Activated CD4-positive, CD25-positive, alpha-beta regulatory T cell treated with anti-CD3 and anti-CD28 coated beads, Interleukin-2, amount 50 U/mL, for 16 hours (primary cell): ENCODE data around the gene DGKB.

Experiments used
- DNase-seq: peaks from one replicate; pipeline ENCODE4 v3.0.0-alpha.2; 2020; ENCODE audit warnings: low read depth, low spot score

The DGKB gene

DNA sequence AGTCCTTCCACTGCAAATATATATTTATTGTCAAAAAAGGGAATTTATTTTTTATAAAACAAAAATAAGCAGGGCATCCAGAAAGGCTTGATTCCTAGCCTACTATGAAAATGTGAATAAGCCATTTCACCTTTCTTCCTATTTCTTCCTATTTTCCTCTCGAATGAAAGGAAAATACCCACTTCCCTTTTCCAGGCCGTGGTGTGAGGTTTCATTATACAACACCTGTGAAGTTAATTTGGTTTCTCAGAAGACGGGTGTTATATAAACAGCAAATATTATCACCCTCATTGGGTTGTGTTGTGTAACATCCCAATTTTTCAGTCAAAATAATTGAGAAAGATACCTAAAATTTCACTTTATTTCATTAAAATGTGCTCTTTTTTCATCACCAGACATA lies 214.3 kb downstream of the DGKB start:
- DNase-seq = no peak

DNA sequence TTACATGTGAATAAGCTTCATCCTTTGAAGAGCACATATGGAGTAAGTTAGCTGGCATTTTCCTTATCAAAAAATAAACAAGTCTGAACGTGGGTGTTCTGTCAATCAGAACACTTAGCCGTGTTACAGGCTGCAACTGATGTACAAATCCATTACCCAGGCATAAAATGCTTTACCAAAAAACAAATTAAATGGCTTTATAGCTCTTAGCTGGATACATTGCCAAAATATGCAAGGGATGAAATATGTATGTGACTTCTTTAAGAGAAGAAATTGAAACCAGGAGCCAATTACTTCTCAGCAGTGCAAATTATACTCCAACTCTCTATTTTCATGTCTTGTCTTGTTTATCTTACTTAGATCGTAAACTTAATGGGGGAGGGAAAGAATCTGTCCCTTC lies 214.8 kb downstream of the DGKB start:
- DNase-seq = no peak

DNA sequence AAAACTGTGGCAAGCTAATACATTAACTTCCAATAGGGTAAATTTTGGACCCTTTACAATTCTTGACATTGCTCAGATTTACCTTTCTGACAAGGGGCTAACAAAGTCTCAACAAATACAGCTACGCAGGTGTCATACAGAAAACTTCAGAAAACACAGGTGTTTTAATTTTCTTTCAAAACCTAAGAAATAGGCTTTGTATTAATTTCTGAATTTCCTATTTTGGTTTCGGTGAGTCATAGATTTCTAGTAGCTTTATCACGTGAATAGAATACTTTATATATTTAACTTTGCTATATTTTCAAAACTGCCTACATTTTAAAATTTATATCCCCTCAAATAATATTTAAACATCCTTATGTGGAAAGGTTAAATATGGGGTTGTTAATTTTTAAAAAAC lies 215.3 kb downstream of the DGKB start:
- DNase-seq = no peak

DNA sequence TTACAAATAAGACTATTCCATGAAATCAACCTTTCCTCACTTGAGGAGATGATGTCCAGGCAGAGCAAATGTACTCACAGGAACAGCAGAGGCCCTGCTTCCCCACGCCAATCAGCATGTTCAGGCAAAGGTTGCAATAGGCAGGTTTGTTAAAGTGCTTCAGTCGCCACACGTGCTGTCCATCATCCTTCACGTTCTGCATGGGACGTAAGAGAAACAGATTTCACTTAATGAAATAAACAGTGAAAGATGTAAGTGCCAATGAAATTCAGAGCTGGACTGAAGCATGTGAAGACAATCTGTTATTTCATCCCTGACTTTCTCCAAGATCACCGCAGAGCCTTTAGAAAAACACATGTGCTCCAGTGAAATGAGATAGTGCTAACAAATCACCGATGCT lies 217.4 kb downstream of the DGKB start:
- DNase-seq = no peak

DNA sequence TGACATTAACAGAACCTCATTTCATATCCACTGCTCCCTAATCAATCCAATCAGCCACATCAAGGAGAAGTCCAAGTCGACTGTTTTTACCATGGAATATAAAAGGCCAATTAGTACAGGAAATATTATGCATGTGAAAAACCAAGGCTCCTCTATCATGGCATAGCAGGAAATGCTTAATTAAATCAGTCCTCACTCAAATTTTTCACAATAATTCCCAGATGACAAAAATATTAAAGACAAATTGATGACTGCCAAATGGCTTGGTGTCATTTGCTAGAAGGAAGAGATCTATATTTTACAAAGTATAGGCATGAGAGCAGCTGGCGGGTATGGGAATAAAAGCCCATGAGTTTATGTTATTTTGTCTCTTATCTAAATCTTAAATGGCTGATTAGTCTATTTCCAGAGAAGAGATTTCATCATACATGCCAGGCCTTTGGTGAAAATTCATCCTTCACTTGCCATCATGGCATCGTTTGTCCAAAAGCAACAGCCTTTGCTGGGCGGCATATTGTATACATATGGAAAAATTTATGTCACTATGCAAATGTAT lies 219.6 kb downstream of the DGKB start:
- no peak for DNase-seq

DNA sequence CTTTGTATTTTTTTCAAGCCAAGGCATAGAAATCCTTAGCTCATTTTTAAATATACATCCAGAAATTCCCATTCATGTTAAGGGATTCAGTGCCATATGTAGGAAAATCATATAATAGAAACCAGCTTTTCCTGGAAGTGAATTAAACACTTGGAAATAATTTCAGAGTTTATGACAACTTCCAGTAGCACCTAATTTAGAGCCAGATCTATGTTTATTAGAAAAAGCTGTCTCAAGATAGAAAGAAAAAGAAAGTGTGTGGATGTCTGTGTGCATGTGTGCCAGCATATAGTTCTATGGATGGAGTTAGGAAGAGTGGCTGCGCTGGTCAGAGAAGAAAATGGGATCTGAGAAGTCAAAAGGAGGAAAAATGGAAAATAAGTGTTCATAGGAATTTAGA lies 225.7 kb downstream of the DGKB start:
- no peak for DNase-seq

DNA sequence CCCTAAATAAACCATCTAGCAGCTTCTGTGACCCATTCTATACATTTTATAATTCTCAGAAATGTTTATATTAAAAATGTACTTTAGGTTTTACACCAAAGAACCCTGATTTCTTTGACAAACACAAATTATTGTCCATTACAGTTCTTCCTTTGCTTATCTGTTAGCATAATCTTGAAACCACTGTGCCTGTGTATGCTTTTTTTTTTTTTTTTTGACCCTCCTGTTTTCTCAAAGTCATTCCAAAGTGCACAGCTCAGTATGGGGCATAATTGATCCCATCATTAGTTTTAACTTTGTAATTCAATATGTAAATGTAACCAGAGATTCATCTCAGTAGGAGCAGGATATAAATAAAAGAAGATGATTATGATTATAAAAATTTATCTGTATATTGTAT lies 229.3 kb downstream of the DGKB start:
- no peak for DNase-seq

DNA sequence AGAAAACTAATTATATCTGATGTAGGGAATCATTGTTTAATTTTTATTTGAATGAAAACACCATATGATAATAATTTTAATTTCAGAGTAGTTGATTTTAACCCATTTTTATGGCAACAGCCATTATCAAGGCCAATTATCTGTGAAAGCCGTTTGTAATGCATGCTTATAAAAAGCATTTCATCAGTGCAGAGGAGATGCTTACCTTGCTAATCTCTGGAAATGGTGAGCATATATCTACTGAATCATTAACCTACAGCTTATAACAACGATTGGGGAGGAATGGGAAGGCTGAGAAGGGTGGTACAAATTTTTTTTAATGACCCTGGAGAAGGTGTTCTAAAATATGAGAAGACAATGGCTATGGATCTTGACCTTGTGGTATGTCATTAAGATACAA lies 235.6 kb downstream of the DGKB start:
- DNase-seq = no peak

DNA sequence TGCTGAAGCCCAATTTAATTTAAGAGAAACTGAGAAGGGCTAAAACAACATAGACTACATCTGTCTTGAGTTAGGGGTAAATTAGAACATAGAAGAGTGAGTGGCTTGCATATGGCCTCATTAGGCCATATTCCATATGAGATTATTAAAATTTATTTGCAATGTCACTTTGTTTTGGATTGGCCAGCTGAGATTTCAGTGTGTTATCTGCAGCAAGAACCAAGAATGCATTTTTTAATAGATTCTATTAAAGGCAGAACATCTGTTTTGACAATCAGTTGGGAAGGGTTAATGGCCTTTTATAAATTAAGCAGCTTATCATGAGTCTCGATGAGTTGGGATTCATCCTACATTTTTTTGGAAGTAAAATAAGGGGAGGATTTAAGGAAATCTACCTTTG lies 236.2 kb downstream of the DGKB start:
- DNase-seq = no peak

DNA sequence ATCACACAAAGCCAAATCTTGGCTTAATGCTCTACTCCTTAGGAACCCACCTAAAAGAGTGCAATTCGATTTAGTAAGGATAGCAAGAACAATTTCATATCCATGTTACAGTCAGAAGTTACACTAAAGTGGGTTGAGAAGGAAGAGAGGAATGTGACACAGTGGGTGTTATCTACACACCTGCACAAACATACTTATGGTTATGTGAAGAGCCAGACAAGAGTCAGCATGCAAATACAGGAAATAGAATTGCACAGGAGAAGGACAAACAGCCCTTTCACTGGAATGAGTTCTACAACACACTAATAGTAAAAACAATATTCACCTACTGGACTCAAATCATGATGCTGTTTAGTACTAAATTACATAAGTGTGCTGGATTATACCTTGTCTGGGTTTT lies 262.8 kb downstream of the DGKB start:
- DNase-seq = no peak

DNA sequence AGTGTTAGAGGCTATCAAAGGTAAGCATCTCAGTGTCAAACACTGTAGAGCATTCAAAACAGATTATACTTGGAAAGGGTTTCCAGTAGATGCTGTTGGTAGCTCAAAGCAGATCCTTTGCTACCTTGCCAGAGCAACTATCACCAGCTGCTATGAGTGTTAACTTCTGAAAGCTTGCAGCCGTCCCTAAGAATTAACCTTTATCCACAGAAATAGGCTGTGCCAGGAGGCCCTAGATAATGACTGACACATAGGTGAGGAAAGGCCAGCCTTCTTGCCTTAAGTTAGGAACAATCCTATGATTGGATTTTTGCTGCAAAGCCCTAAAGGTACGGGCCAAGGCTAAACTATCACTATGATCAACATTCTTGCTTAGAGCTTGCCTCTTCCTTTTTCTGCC lies 263.2 kb downstream of the DGKB start:
- DNase-seq = no peak

DNA sequence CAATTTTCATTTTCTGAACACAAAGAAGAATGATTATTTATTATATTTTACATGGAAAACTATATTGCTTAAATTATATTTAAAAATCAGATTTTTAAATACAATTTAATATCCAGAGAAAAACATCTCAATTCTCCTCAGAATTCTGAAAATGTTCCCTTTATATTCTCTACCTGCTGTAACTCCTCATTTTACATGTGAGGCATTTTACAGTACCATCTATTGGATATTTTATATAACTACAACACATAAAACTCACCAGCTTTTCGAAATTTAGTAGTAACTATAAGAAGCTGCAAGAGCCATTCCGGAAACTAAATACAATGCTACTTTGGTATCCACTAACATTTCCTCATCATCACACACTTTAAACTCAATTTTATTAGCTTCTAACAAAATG lies 264.6 kb downstream of the DGKB start:
- DNase-seq = no peak

DNA sequence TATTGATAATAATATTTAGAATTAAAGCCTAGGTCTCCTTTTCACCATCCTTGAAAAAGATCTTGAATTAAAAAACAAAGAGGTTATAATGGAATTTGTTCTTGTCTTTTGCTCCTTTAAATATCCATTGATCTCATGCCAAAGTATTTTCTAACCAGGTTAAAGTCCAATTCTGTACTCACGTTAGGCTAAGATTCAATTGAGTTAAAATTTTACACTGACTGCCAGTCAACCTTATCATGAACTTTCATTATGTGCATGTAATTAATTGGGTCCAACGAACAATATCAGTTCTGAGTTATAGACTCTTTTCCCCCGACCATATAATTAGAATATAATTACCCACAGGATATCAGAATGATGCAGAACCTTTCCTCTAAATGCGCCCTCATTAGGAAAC lies 266.6 kb downstream of the DGKB start:
- DNase-seq = no peak

DNA sequence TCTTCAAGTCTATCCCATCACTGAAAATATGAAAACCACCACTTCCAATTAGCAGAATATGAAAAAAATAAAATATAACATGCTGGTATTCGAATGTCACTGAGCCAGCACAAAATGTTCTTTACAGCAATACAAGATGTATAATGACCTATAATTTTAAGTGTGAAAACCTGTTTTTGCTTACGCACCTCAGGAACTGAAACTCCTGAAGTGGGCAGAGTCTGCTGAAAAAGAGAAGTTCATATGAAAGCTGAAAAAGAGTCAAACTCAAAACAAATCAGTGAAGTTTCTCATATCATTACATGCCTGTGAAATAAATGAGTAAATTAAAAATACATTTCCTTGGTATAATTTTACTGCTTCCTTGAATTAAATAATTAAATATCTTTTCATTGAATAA lies 272.5 kb downstream of the DGKB start:
- no peak for DNase-seq

DNA sequence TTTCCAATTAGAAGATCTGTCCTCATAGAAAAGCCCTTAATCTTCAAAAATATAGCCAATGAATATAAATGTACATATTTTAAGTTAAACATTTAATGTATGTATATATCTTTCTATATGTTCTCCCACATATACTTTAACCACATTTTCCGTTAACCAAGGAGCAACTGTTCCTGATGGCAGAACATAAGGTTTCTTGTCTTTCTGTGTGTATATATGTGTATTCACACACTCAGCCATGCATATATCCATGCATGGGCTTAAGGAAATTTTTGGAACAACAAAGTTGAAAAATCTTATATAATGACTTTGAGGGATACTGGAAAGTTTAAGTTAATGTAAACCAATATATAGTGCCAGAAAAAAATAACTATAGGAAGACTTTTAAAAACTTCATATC lies 274.0 kb downstream of the DGKB start:
- no peak for DNase-seq

DNA sequence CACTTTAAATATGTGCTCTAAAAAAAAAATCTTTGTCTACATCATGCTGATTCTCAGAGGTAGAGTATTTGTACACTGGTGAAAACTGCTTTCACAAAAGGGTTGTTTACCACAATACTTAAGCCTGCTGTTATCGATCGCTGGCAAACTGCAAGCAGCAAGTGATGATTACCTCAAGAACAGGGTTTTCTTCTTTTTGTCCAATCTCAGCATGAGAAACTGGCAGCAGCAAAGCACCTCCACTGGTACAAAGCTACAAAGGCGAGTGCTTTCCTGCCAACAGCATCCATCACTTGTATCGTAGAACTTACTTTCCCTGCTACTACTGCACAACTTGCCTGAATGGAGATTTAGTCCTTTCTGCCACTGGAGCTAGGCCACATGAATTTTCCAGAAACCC lies 276.5 kb downstream of the DGKB start:
- no peak for DNase-seq

DNA sequence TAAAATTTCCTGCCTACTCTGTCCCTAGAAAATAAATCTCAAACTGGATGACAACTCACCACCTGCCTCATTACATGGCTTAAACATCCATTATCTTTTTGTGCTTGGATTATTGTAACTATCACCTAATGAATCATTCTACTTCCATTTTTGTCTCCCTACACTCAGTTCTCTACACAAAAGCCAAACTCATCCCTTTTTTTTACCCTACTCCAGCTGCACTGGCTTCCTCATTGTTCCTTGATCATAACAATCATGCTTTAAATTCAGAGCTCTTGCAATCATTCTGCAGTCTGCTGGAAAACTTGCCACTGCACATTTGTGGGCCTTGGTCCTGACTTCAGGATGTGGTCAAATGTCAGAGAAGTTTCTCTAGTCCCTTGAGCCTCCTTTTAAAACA lies 280.0 kb downstream of the DGKB start:
- DNase-seq = no peak

DNA sequence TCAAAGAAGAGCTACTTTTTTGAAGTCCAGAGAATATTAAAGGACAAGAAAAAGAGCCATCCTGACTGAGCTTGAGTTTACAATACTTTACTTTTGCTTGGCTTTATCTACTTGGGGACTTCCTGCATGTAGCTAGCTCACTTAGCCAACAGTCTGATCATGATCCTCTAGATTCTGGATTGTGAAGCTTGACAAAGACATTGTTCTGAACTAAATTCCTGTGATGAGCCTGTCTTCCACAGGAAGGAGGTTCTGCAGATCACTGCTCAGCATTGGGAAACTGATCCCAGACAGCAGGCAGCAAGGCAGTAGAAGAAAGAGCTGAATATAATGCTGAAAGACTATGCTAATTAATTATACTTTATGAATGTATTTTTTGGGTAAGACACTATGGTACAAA lies 296.4 kb downstream of the DGKB start:
- DNase-seq = no peak

DNA sequence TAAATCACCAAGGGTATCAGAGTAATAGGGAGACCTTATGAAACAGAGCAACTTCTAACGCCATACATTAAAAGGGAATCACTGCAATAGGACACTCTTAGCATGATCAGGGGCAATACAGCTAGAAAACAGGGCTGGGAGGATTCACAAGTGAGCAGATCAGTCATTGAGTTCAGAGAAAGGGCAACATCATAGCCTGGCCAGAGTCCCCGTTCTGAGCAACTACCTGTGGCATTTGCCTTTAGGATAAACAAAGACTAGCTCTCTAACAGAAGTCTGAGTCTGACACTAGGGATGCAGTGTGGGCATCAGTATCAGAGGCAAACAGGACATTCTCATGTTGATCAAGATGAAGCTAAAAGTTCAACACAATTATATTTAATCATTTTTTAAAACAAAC lies 297.9 kb downstream of the DGKB start:
- DNase-seq = no peak

DNA sequence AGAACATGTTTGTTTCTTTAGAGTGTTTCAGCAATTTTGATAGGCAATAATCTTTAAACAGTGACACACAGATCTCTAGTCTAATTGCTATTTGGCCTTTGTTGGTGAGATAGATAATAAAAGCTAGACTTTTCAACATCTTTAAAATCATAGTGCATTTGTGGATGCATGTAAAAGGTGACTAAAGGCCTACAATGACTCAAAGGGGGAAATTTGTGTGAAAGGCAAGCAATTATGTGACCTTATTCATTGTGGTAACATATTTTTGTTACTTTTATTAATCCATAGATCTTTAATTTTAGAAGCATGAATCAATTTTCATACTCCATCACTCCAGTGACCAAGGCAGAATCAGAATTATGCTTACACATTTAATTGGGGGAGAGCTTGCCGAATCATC lies 299.7 kb downstream of the DGKB start:
- DNase-seq = no peak

DNA sequence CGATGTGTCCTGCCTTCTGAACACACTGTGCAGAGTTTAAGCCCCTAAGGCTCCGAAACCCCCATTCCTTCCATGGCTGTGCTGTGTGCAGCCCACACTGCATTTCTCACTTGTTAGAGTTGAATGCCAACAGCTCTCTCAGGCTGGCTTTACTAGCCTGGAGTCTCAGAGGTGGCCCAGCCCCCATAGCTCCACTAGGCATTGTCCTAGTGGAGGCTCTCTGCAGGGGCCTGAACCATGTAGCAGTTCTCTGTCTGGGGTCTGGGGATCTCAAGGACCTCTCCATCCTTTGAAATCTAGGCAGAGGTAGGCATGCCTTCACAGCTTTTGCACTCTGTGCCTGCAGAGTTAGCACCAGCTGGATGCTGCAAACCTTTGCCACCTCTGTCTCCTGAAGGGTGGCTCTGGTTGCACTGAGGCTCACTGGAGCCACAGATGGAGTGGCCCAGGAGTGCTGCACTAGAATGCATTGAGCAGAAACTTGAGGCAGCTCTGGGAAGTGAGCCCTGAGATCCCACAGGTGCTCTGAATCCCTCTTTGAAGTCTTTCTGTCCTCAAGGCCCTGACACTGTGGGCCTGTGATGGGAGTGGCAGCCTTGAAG lies 301.7 kb downstream of the DGKB start:
- DNase-seq = no peak

DNA sequence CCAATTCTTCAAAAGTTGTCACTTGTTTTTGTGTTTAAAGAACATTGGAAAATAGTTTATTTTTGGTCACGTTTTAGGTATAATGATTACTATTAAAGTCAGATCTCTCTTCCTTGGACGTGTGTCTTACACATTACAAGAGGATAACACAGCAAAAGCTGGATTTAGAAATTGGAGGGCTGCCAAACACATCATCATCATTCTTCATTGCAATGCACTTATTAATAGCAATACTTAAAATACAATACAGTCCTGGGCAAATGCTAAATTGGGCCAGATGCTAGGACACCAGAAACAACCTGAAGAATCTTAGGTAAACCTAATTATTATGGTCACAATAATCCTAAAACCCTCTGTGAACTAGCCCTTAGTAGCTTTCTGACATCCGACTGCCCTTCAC lies 303.6 kb downstream of the DGKB start:
- no peak for DNase-seq

DNA sequence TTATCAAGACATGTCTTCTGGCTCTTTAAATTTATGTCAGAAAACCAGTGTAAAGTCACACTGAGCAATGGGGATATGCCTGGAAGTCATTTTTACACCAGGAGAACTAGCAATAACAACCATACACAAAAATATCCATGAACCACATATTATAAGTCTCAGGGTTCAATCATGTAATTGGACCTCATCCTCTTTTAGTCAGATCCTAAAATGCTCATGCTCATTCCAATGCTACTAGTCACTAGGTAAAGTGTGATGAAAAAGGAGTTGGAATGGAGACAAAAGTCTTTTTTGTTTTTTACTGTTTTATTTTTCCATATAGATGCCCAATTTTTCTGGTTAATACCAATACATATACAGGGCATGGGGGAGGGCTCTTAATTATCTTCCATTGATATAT lies 306.1 kb downstream of the DGKB start:
- no peak for DNase-seq

DNA sequence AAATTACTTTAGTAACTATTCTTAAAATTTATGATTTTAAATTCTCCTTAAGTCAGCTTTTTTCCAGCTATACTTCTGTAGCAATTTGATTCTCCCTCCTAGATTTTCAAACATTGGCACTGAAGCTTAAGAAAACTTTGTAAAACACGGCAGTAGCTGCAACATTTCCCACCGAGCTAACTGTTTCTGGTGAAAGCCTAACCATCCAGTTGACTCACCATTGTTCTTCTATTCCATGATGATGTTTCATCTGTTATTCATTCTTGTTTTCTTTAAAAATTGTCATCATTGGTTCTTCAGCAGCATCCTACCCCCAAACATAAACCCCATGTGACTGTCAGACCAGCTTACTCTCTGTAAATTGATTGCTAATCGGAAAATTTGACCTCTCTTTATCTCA lies 312.3 kb downstream of the DGKB start:
- DNase-seq = no peak
